Measurements from ENCODE around the gene TEX30.

GRCh38 chr13:102793611-102794355 lies 20.2 kb upstream of the TEX30 start:
- no peak for TF ChIP-seq CTCF (IDR thresholded peaks at IDR 0.05)
- TF ChIP-seq POLR2A (IDR thresholded peaks at IDR 0.05): no peak

Measured in uterus (tissue), 2 donors.